NCI-H82 (cell line): Measurements from ENCODE around the gene SCAMP5.

Experiments
- DNase-seq: peaks from one replicate; lab custom pipeline; 2025; lab: John Stamatoyannopoulos, UW

Gene SCAMP5

GRCh38 chr15:75070674-75071073 is 75.3 kb downstream of the SCAMP5 start:
- DNase-seq, result no peak
